Measurements from ENCODE around the gene PADI3.
"Not testable (repeated sequence)": the region's sequence is repeated elsewhere in the genome, so short reads cannot be mapped to it uniquely, and the experiment has no call there.

Gene PADI3

DNA sequence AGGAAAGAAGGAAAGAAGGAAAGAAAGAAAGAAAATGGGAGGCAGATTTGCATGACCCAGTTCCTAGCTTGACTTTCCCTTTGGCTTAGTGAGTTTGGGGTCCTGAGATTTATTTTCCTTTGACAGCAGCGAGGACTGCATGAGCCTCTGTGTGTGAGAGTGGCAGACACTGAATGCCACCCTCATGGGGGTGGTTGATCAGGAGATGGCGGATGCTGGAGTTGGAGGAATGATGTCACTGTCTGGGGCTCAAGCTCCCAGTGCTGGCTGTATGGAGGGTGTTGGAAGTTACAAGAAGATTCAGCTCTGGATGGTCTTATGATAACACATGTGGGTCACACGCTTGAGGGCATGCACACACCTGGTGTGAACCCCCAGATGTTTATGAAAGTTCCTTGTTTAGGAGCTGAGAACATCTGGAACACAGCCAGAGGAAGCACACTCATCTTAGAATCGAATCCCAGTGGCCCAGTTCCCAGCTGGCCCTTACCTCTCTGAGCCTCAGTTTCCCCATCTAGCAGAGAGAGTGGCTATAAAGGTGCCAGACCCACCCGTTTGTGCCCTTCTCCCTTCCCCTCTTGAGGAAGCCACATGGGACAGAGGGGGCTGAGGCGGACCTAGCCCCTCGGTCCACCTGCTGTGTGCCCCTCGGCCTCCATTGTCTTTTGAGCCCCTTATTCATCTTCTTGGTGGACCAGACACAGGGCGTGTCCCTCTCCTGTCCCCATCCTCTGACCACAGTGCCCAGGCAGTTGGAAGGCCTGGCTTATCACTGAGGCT lies 64.8 kb downstream of the PADI3 start:
- H3K4me3 ChIP-seq (ENCODE audit: low read length) = no peak overlapping the region
- H3K36me3 ChIP-seq (ENCODE audit: insufficient read depth, low read depth, low read length) = no peaks in the 10 kb centered on the region
- H3K27ac ChIP-seq (ENCODE audit: low read length) = no peak overlapping the region
- no peaks in the 10 kb centered on the region for H3K27me3 ChIP-seq (ENCODE audit: insufficient read depth, low read length)
- H3K4me1 ChIP-seq (ENCODE audit: insufficient read depth, low read length) = peaks cover 28% of the 10 kb centered on the region
- H3K9me3 ChIP-seq (ENCODE audit: insufficient read depth, low read depth, low read length) = no peaks in the 10 kb centered on the region
- H3K9ac ChIP-seq (ENCODE audit: low read depth, low read length) = no peak overlapping the region

GRCh38 chr1:17314491-17314971 lies 65.6 kb downstream of the PADI3 start:
- Histone ChIP-seq H3K36me3 (ENCODE audit: insufficient read depth, low read depth, low read length) (no peaks in the 10 kb centered on the region), H3K9ac (ENCODE audit: low read depth, low read length) (no peak overlapping the region), H3K27ac (ENCODE audit: low read length) (no peak overlapping the region), H3K9me3 (ENCODE audit: insufficient read depth, low read depth, low read length) (no peaks in the 10 kb centered on the region), H3K4me1 (ENCODE audit: insufficient read depth, low read length) (peaks cover 25% of the 10 kb centered on the region), H3K27me3 (ENCODE audit: insufficient read depth, low read length) (no peaks in the 10 kb centered on the region), H3K4me3 (ENCODE audit: low read length) (no peak overlapping the region)

- no peak overlapping the region for H3K4me3 ChIP-seq (ENCODE audit: low read length)
- no peak overlapping the region for H3K9ac ChIP-seq (ENCODE audit: low read depth, low read length)
- H3K27me3 ChIP-seq (ENCODE audit: insufficient read depth, low read length) = no peaks in the 10 kb centered on the region
- H3K36me3 ChIP-seq (ENCODE audit: insufficient read depth, low read depth, low read length) = no peaks in the 10 kb centered on the region
- no peaks in the 10 kb centered on the region for H3K9me3 ChIP-seq (ENCODE audit: insufficient read depth, low read depth, low read length)
- H3K27ac ChIP-seq (ENCODE audit: low read length) = no peak overlapping the region
- peaks cover 22% of the 10 kb centered on the region for H3K4me1 ChIP-seq (ENCODE audit: insufficient read depth, low read length)
Measured at GRCh38 chr1:17315542-17316130, 66.7 kb downstream of the PADI3 start.

DNA sequence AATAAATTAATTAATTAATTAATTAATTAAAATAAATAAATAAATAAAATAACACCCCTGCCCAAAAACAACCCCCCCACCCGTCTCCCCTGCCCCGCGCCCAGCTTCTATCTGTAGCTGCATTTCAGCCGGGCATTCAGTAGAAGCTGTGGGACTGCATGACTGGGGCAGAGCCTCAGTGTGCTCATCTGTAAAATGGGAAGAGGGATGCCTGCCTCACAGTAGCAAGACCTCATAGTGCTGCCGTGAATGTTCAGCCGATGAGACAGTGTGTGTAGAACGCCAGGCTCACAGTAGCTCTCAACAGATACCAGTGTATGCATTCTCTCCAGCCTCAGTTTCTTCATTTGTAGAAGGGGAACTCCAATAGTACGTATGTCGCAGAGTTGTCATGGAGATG lies 67.8 kb downstream of the PADI3 start:
- Histone ChIP-seq H3K4me3 (ENCODE audit: low read length) (no peak overlapping the region), H3K27me3 (ENCODE audit: insufficient read depth, low read length) (no peaks in the 10 kb centered on the region), H3K9ac (ENCODE audit: low read depth, low read length) (no peak overlapping the region), H3K4me1 (ENCODE audit: insufficient read depth, low read length) (peaks cover 22% of the 10 kb centered on the region), H3K36me3 (ENCODE audit: insufficient read depth, low read depth, low read length) (no peaks in the 10 kb centered on the region), H3K9me3 (ENCODE audit: insufficient read depth, low read depth, low read length) (no peaks in the 10 kb centered on the region), H3K27ac (ENCODE audit: low read length) (no peak overlapping the region)

GRCh38 chr1:17318262-17318661 lies 69.4 kb downstream of the PADI3 start:
- Histone ChIP-seq H3K36me3 (ENCODE audit: insufficient read depth, low read depth, low read length) (no peaks in the 10 kb centered on the region), H3K27ac (ENCODE audit: low read length) (no peak overlapping the region), H3K4me3 (ENCODE audit: low read length) (no peak overlapping the region), H3K4me1 (ENCODE audit: insufficient read depth, low read length) (peaks cover 22% of the 10 kb centered on the region), H3K9ac (ENCODE audit: low read depth, low read length) (no peak overlapping the region), H3K9me3 (ENCODE audit: insufficient read depth, low read depth, low read length) (no peaks in the 10 kb centered on the region), H3K27me3 (ENCODE audit: insufficient read depth, low read length) (no peaks in the 10 kb centered on the region)

DNA sequence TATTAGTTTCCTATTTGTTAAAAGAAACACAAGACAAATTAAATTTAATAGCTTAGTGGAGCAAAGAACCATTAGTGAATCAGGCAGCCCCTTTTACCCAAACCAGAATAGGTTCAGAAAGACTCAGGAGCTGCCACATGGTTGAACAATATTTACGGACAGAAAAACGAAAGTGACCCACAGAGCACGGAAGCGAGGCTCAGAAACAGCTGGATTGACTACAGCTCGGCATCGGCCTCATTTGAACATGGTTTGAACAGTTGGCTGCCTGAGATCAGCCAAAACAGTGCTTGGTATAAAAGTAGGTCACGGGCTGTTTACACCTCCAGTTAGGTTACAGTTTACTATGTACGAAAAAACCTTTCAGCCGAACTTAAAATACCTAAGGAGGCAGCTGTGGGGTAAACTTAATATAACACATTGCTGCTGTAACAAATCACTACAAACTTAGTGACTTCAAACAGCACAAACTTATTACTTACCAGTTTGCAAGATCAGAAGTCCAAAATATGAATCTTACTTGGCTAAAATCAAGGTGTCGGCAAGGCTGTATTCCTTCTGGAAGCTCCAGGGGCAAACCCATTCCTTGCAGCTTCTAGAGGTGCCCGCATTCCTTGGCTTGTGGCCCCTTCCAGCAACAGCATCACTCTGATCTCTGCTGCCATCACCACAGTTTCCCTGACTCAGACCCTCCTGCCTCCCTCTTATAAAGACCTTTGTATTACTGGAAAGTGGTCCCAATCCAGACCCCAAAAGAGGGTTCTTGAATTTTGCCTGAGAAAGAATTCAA lies 70.9 kb downstream of the PADI3 start:
- H3K27ac ChIP-seq (ENCODE audit: low read length) = no peak overlapping the region
- no peaks in the 10 kb centered on the region for H3K36me3 ChIP-seq (ENCODE audit: insufficient read depth, low read depth, low read length)
- H3K9me3 ChIP-seq (ENCODE audit: insufficient read depth, low read depth, low read length) = no peaks in the 10 kb centered on the region
- peaks cover 18% of the 10 kb centered on the region for H3K4me1 ChIP-seq (ENCODE audit: insufficient read depth, low read length)
- no peak overlapping the region for H3K9ac ChIP-seq (ENCODE audit: low read depth, low read length)
- H3K27me3 ChIP-seq (ENCODE audit: insufficient read depth, low read length) = no peaks in the 10 kb centered on the region
- H3K4me3 ChIP-seq (ENCODE audit: low read length) = no peak overlapping the region

- H3K9me3 ChIP-seq (ENCODE audit: insufficient read depth, low read depth, low read length); H3K9ac ChIP-seq (ENCODE audit: low read depth, low read length); H3K27me3 ChIP-seq (ENCODE audit: insufficient read depth, low read length); H3K4me1 ChIP-seq (ENCODE audit: insufficient read depth, low read length); H3K4me3 ChIP-seq (ENCODE audit: low read length); H3K27ac ChIP-seq (ENCODE audit: low read length); H3K36me3 ChIP-seq (ENCODE audit: insufficient read depth, low read depth, low read length): not testable (repeated sequence)
Measured at GRCh38 chr1:17321857-17322390, 73.0 kb downstream of the PADI3 start.

- H3K27me3 ChIP-seq (ENCODE audit: insufficient read depth, low read length) = no peaks in the 10 kb centered on the region
- H3K9me3 ChIP-seq (ENCODE audit: insufficient read depth, low read depth, low read length) = no peaks in the 10 kb centered on the region
- H3K4me3 ChIP-seq (ENCODE audit: low read length) = no peak overlapping the region
Measured at GRCh38 chr1:17328855-17329254, 80.0 kb downstream of the PADI3 start.

GRCh38 chr1:17329610-17330009 lies 80.7 kb downstream of the PADI3 start:
- H3K4me3 ChIP-seq (ENCODE audit: low read length) = no peak overlapping the region
- H3K9me3 ChIP-seq (ENCODE audit: insufficient read depth, low read depth, low read length) = no peaks in the 10 kb centered on the region
- no peaks in the 10 kb centered on the region for H3K27me3 ChIP-seq (ENCODE audit: insufficient read depth, low read length)
- no peak overlapping the region for H3K27ac ChIP-seq (ENCODE audit: low read length)
- no peak overlapping the region for H3K9ac ChIP-seq (ENCODE audit: low read depth, low read length)
- H3K4me1 ChIP-seq (ENCODE audit: insufficient read depth, low read length) = no peaks in the 10 kb centered on the region
- H3K36me3 ChIP-seq (ENCODE audit: insufficient read depth, low read depth, low read length) = no peaks in the 10 kb centered on the region

More at GRCh38 chr1:17328855-17329254, 80.0 kb downstream of the PADI3 start:
- Histone ChIP-seq H3K9ac (ENCODE audit: low read depth, low read length) (no peak overlapping the region), H3K36me3 (ENCODE audit: insufficient read depth, low read depth, low read length) (no peaks in the 10 kb centered on the region), H3K27ac (ENCODE audit: low read length) (no peak overlapping the region), H3K4me1 (ENCODE audit: insufficient read depth, low read length) (no peaks in the 10 kb centered on the region)

GRCh38 chr1:17330856-17331255 lies 82.0 kb downstream of the PADI3 start:
- no peaks in the 10 kb centered on the region for H3K4me1 ChIP-seq (ENCODE audit: insufficient read depth, low read length)
- no peaks in the 10 kb centered on the region for H3K9me3 ChIP-seq (ENCODE audit: insufficient read depth, low read depth, low read length)
- H3K4me3 ChIP-seq (ENCODE audit: low read length) = no peak overlapping the region
- H3K36me3 ChIP-seq (ENCODE audit: insufficient read depth, low read depth, low read length) = no peaks in the 10 kb centered on the region
- H3K27ac ChIP-seq (ENCODE audit: low read length) = no peak overlapping the region
- H3K9ac ChIP-seq (ENCODE audit: low read depth, low read length) = no peak overlapping the region
- H3K27me3 ChIP-seq (ENCODE audit: insufficient read depth, low read length) = no peaks in the 10 kb centered on the region

DNA sequence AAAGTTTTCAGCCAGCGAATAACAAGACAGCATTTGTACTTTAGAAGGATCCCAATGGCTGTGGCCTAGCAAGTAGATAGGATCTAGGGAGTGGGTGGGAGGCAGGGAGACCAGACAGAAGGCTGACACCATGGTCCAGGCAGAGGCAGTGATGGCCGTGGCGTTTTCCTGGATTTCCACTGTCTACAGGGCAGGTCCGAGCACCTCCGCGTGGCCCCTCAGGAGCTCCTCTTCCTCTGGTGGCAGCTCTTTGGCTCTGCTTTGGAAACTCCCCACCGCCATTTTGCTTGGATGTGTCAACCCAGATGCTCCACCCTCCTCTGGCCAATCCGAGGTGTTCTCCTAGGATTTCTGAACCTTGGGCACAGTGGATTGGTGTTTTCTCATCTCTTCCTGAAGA lies 84.2 kb downstream of the PADI3 start:
- Histone ChIP-seq H3K36me3 (ENCODE audit: insufficient read depth, low read depth, low read length) (no peaks in the 10 kb centered on the region), H3K4me3 (ENCODE audit: low read length) (no peak overlapping the region), H3K27me3 (ENCODE audit: insufficient read depth, low read length) (0 out of 2 replicates have a peak, but pooled peaks cover 3% of the 10 kb centered on the region), H3K9me3 (ENCODE audit: insufficient read depth, low read depth, low read length) (no peaks in the 10 kb centered on the region), H3K27ac (ENCODE audit: low read length) (no peak overlapping the region), H3K9ac (ENCODE audit: low read depth, low read length) (no peak overlapping the region), H3K4me1 (ENCODE audit: insufficient read depth, low read length) (no peaks in the 10 kb centered on the region)

Measured in iPS-20b (cell line).